IMR-90 (cell line): ENCODE data around the gene CDKAL1.

Source experiments
- CEBPB ChIP-seq: IDR thresholded peaks from 2 replicates; pipeline ENCODE4 v1.6.1; 2012; ENCODE audit warnings: low read depth, low read length, improper control_type of control experiment
- CHD1 ChIP-seq: IDR thresholded peaks from 2 replicates; pipeline ENCODE4 v1.6.1; 2012; ENCODE audit warnings: low read depth, low read length, improper control_type of control experiment
- FOS ChIP-seq: fragments of 150-350 bp; IDR thresholded peaks from 2 replicates; pipeline ENCODE4 v1.6.1; 2016; ENCODE audit warnings: low read depth, low read length
- MXI1 ChIP-seq: IDR thresholded peaks from 2 replicates; pipeline ENCODE4 v1.6.1; 2012; ENCODE audit warnings: low read depth, mild to moderate bottlenecking, low read length, moderate library complexity, borderline replicate concordance
- NFE2L2 ChIP-seq: fragments of 150-350 bp; IDR thresholded peaks from 2 replicates; pipeline ENCODE4 v1.6.1; 2016; ENCODE audit warnings: low read depth, mild to moderate bottlenecking, low read length
- POLR2A ChIP-seq: IDR thresholded peaks from 2 replicates; pipeline ENCODE4 v1.6.1; 2012; ENCODE audit warnings: mild to moderate bottlenecking, low read depth, low read length
- RAD21 ChIP-seq: IDR thresholded peaks from 2 replicates; pipeline ENCODE4 v1.6.1; 2012; ENCODE audit warnings: low read length, improper control_type of control experiment
- RFX5 ChIP-seq: IDR thresholded peaks from 2 replicates; pipeline ENCODE4 v1.8.0; 2012; ENCODE audit warnings: low read depth, mild to moderate bottlenecking, low read length, moderate library complexity
- TF ChIP-seq, protein P1 (sequence below): conservative IDR thresholded peaks from 2 replicates; pipeline ENCODE4 v1.5.1; 2012; ENCODE audit warnings: mild to moderate bottlenecking, low read depth, low read length, improper control_type of control experiment

DNA sequence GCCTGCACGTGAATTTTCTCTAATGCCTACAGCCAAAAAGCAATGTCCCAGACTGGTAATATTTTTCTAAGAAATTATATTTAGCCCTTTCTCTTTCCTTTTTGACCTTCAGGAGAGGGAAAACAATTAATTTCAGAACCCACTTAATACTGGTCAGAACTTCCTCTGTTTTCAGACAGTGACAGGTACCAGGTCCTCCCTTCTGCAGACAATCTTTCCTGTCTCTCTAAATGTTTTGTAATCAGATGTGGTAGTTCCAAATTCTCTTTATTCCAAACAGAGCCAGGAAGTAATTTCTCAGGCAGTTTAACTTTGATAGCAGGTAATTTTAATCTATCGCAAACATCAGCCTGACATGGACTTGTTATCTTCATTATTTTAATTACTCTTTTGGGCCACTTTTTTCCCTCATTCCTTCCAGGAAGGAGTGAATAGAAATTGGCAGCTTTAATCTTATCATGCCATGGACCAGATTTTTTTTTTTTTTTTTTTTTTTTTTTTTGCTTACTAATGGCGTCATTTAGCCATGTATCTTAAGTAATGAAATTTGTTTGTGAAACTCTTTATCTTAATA, 710.7 kb downstream of the CDKAL1 start:
- TF ChIP-seq POLR2A = no peak
- TF ChIP-seq RAD21 = no peak
- TF ChIP-seq, protein P1, sequence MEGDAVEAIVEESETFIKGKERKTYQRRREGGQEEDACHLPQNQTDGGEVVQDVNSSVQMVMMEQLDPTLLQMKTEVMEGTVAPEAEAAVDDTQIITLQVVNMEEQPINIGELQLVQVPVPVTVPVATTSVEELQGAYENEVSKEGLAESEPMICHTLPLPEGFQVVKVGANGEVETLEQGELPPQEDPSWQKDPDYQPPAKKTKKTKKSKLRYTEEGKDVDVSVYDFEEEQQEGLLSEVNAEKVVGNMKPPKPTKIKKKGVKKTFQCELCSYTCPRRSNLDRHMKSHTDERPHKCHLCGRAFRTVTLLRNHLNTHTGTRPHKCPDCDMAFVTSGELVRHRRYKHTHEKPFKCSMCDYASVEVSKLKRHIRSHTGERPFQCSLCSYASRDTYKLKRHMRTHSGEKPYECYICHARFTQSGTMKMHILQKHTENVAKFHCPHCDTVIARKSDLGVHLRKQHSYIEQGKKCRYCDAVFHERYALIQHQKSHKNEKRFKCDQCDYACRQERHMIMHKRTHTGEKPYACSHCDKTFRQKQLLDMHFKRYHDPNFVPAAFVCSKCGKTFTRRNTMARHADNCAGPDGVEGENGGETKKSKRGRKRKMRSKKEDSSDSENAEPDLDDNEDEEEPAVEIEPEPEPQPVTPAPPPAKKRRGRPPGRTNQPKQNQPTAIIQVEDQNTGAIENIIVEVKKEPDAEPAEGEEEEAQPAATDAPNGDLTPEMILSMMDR = no peak
- TF ChIP-seq CEBPB = no peak
- TF ChIP-seq RFX5 = no peak
- no peak for TF ChIP-seq CHD1
- TF ChIP-seq MXI1 = no peak
- no peak for TF ChIP-seq NFE2L2
- no peak for TF ChIP-seq FOS
